HG03103 (cell line): ENCODE data around the gene ME3.
"Not testable (repeated sequence)": the region's sequence is repeated elsewhere in the genome, so short reads cannot be mapped to it uniquely, and the experiment has no call there.

Experiments used
- ATAC-seq: cut with Tn5 transposase; IDR thresholded peaks from one replicate; pipeline ENCODE4 v1.9.1; 2021; ENCODE audit warnings: low read depth; ENCODE audit not compliant: unreplicated experiment

ME3 gene

GRCh38 chr11:86565801-86566312 is 106.6 kb downstream of the ME3 start:
- ATAC-seq = no peak

- ATAC-seq = no peak
These were observed 107.0 kb downstream of the ME3 start for GRCh38 chr11:86565388-86565787.

GRCh38 chr11:86562842-86563241 is 109.6 kb downstream of the ME3 start:
- ATAC-seq = not testable (repeated sequence)

- ATAC-seq = no peak
These were observed 113.0 kb downstream of the ME3 start for GRCh38 chr11:86559311-86559945.

GRCh38 chr11:86558841-86559240 is 113.6 kb downstream of the ME3 start:
- ATAC-seq = no peak

- ATAC-seq = no peak
These were observed 114.2 kb downstream of the ME3 start for GRCh38 chr11:86558207-86558606.

- no peak for ATAC-seq
These were observed 116.5 kb downstream of the ME3 start for GRCh38 chr11:86555866-86556265.

GRCh38 chr11:86555401-86555800 is 117.0 kb downstream of the ME3 start:
- no peak for ATAC-seq

- ATAC-seq = no peak
These were observed 119.2 kb downstream of the ME3 start for GRCh38 chr11:86553265-86553664.

GRCh38 chr11:86551288-86552092 is 120.9 kb downstream of the ME3 start:
- ATAC-seq = no peak

- no peak for ATAC-seq
These were observed 121.7 kb downstream of the ME3 start for GRCh38 chr11:86550757-86551156.

GRCh38 chr11:86548271-86548917 is 124.0 kb downstream of the ME3 start:
- ATAC-seq = no peak

GRCh38 chr11:86547727-86548126 is 124.7 kb downstream of the ME3 start:
- no peak for ATAC-seq

- not testable (repeated sequence) for ATAC-seq
These were observed 131.1 kb downstream of the ME3 start for GRCh38 chr11:86541299-86541698.

GRCh38 chr11:86538223-86538548 is 134.2 kb downstream of the ME3 start:
- ATAC-seq = no peak

GRCh38 chr11:86537541-86538222 is 134.7 kb downstream of the ME3 start:
- no peak for ATAC-seq

GRCh38 chr11:86535773-86536172 is 136.6 kb downstream of the ME3 start:
- no peak for ATAC-seq

- no peak for ATAC-seq
These were observed 147.6 kb downstream of the ME3 start for GRCh38 chr11:86524620-86525352.

GRCh38 chr11:86523738-86524619 is 148.4 kb downstream of the ME3 start:
- no peak for ATAC-seq
